Glomerular visceral epithelial cell (primary cell): Measurements from ENCODE around the gene DIPK1B.

ENCODE experiments used
- DNase-seq: peaks from one replicate; pipeline ENCODE4 v3.0.0-alpha.2; 2016; ENCODE audit errors: extremely low spot score

DIPK1B gene

DNA sequence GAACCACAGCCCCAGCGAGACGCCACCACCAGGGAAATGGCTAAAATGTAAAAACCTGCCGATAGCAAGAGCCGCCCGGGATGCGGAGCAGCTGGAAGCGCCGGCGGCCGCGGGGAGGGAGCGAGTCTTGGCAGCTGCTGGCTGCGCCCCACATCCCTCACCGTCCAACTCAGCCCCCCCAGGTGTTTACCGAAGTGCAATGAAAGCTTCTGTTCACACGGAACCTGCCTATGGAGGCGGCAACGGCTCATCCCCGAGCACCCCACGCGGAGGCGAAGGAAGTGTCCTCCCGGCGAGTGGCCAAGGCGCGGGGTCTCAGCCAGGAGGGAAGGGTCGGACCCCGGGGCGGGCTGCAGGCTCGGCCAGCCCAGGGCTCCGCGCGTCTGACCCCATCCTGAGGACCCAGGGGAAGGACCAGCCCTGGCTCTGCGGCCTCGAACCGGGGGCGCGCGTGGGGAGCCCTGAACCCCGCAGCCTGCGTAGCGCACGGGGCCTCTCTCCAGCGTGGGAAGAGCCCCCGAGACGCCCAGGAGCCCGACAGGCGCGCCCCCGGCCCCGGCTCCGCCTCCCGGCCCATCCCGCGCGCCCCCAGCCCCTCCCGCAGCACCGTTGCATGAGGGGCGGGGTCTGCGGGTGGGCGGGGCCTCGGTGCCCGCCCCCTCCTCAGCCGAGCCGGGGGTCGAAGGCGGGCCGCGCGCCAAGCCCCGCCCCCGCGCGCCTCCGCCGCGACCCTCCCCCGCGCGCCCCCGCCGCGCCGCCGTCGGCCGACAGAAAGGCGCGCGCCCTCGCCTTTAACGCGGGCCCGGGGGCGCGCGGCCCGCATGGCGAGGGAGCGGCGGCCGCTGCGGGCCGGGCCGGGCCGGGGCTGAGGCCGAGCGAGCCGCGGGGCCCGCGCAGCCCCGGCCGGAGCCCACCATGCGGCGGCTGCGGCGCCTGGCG is at the start of gene DIPK1B:
Gene DIPK1B (plus strand): TSS at position 822 of the 939 bp plus-strand sequence. CDS start 94 bp downstream, at position 916.
- no peak for DNase-seq

DNA sequence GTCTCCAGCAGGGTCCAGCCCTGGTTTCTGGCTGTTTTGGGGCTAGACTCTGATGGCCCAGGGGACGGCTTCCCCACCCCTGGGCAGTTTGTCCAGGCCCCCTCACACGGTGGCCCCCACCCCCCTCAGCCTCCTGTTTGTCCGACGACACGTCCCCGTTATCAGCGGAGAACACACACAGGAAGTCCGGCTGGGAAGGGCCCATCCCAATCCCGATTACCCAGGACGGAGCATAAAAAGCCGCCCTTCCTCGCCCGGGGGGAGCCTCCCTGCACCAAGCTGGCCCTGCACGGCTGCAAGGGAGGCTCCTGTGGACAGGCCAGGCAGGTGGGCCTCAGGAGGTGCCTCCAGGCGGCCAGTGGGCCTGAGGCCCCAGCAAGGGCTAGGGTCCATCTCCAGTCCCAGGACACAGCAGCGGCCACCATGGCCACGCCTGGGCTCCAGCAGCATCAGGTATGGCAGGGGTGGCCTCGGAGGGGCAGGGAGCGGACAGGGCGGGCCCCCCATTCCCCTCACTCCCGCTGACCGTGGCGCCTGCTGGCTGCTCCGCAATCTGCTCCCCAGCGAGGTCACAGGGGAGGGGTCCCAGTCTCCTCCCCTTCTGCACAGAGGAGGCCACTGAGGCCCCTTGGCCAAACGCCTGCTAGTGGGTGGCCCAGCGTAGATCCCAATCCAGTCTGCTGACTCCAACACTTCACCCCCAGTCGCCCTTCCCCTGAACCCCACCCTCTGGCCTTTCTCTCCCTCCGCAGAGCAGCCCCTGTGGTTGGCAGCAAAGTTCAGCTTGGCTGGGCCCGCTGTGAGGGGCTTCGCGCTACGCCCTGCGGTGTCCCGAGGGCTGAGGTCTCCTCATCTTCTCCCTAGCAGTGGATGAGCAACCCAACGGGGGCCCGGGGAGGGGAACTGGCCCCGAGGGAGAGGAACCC is 49.5 kb upstream of the DIPK1B start, which contains the start of gene EGFL7:
Gene EGFL7 (plus strand): TSS at position 261 of the 926 bp plus-strand sequence. CDS start 5,367 bp downstream, outside the sequence.
- DNase-seq, result no peak

DNA sequence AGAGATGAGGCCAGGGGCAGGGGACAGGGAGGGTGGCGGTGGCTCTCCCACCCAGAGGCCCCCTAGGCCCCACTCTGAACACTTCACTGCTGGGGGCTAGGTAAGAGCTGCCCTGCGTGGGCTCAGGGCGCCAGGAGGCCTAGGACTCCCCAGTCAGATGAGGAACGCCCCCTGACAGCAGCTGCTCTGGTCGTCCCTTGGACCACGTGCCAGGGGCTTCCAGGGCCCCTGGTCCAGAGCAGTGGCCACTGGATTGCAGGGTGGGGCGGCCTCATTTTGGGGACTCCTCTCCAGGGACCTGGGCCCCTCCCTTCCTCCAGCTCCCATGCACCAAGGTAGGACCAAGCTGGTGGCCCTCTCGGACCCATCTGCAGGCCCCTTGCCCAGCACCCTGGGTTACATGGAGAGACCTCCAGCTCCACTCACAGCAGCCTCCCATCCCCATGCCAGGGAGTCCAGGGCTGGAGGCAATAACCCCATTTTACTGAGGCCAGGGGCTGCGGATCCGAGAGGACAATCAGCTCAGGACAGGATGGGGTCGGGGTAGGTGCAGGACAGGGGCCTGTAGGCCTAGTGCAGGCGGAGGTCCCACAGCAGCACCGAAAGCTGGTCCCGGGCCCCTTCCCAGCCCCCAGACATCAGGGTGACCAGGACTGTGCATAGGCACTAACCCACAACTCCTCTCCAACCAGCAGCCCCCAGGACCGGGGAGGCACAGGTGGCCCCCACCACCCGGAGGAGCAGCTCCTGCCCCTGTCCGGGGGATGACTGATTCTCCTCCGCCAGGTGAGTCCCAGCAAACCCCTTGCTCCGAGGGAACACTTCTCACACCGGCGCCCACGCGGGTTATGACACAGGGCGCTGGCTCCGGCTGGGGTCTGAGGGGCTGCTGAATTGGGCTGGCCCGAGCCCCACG is 48.1 kb upstream of the DIPK1B start:
- no peak for DNase-seq

DNA sequence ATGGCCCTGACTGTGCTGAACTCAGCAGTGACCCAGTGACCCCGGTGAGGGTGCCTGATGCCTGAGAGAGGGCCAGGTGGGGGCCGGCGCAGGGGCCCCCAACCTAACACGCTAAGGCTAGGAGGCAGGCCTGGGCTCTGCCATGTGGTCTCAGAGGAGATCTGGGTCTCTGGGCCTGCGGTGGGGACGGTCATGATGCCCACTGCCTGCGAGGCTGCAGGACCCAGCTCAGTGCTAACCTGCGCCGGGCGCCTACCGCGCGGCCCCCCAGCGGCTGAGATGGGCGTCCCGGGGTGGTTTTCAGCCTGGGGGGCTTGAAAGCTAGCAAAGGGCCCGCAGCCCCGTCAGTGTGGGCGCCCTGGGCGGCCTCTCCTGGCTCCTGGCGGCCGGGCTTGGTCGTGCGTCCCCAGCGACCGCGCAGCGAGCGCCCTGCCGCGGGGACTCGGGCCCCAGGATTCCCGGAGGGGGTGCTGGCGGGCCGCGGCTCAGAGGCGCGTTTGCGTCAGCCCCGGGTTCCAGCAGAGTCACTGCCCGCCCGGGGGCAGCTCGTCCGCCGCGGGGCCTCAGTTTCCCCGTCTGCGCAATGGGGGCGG is 47.2 kb upstream of the DIPK1B start:
- no peak for DNase-seq

DNA sequence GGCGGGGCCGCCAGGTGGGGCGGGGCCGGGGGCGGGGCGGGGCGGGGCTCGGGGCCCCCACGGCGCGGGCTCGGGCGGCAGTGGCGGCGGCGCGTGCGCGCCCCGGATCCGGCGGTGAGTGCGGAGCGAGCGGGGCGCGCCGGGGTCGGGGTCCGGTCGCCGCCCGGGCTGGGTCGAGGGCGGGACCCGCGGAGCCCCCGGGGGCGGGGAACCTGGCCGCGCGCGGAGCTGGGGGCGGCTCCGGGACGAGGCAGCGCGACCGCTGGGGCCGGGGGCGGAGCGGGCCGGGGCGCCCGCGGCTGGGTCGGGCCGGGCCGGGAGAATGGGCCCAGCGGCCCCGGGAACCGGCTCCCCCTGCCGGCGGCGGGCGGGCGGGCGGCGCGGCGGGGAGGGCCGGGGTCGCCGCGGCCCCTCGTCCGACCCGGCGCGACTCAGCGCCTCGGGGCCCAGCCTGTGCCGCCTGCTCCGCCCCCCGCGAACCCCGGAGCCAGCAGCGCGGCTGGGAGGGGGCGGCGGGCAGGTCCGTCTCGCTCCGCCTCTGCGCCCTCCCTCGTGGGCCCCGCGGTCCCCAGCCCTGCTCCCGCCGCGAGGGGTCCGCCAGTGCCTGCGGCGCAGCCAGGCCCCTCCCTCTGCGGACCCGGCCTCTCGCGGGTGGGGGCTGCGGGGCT is 46.5 kb upstream of the DIPK1B start:
- no peak for DNase-seq

DNA sequence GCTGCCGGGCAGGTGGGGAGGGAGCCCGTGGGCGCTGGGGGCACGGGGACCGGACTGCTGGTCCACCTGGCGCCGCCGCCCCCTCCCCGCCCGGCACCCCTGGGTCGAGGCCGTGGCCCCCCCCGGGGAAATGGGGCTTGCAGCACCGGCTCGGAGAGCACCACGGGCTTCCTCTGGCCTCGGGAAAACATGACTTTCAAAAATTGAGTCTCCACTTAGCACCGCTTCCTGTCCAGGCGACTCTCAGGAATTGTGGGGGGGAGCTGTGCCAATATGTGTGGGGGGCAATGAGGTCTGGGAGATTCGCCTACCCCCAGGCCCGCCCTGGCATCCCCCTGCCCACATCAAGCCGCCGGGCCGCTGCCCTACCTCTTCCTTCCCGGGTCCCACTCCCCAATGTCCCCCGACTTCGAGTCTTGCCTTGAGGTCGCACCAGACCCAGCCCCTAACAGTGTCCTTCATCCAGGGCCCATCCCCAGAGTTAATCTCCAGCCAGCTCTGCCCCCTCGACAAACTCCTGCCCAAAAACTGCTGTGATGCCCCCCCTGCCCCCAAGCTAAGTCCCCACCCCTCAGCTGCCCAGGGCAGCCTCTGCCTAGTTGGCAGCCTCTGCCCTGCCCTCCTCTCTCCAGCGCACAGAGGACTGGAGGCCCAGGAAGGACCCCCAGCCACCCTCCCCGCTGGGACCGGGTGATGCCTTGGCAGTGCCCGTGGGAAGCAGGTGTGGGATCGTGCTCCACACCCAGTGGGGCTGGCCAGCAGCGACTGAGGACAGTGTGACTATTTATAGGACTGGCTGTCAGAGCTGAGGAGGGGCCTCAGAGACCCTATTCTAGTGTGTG is 45.8 kb upstream of the DIPK1B start:
- no peak for DNase-seq

DNA sequence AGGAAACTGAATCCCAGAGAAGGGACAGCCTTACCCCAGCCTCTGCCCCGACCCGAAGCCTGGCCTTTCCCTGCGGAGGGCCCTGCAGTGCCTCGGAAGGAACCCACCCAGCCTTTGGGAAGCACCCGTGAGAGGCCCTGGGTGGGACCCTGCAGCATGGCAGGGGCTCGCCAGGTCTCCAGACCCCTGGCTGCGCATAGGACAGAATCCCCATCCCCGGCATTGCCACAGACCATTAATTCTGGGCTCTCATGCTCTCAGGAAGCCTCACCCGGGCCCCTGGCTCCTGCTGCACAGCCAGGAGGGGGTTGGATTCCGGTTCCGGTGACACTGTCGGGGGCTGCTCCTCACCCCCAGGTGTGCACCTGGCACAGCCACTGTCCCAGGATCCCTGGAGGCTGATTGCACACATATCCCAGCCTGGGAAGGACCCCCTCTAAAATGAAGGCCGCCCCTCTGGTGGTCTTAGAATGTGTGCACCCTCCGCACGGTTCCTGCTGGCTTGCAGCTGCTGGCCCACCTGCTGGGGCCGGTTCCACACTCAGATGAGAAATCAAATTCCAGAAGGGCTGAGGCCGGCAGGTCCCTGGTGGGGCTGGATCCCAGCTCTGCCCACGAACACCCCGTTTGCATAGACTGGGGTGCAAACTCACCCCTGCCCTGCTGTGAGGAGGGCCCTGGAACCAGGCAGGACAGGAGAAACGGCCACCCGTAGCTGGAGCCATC is 45.0 kb upstream of the DIPK1B start:
- no peak for DNase-seq

DNA sequence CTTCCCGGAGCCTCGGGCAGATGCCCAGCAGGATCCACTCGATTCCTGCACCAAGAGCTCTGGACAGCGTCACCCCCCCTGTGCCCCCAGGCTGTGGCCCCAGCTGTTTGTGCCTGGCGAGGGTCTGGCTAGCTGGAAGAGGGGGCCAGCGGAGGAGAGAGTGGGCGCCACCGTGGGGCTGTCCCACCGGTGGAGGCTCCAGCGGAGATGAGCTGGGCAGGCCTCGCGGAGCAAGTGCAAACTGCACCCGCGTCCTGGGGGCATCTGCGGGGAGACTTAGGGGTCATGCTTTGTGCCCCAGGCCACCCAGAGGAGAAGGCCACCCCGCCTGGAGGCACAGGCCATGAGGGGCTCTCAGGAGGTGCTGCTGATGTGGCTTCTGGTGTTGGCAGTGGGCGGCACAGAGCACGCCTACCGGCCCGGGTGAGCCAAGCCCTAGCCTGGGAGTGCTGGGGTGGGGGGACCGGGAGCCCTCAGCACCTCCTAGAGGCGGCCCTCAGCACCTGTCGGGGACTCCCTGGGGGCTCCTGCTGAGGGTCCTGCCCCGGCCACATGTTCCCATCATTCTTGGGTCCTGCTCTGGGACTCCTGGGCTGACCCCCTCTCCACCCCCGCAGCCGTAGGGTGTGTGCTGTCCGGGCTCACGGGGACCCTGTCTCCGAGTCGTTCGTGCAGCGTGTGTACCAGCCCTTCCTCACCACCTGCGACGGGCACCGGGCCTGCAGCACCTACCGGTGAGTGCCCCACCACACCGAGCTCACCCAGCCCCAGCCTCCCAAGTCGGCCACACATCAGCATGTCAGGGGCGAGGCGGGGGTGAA is 44.2 kb upstream of the DIPK1B start:
- DNase-seq, result no peak

DNA sequence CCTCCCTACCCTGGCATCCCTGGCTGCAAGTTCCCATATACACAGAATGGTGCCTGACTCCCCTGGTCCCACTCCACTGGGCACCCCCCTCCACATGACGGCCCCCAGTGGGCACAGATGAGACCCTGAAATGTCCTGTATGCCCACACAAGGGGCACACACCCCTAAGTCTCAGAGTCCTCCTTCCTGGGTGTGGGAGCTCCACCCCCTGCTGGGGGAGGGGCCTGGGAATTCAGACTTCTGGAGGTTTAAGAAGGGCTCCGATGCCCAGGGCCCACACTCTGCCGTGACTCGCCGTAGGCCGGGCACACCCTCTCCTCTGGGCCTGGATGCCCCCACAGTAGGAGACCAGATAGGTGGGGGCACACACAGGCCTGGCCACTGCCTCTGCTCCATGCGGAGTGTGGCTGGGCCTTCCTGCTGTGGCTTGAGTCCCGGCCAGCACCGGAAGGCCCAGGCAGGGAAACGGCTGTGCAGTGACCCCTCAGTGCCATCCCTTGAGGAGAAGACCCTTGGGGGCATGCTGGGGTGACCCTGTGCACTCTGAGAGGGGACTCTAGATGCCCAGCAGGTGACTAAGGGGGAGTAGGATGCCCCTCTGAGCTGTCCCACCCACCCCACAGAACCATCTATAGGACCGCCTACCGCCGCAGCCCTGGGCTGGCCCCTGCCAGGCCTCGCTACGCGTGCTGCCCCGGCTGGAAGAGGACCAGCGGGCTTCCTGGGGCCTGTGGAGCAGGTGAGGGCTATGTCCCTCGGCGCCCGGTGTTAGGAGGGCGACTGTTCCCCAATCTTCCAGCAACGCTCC is 43.2 kb upstream of the DIPK1B start:
- DNase-seq, result peak; percentile 25

DNA sequence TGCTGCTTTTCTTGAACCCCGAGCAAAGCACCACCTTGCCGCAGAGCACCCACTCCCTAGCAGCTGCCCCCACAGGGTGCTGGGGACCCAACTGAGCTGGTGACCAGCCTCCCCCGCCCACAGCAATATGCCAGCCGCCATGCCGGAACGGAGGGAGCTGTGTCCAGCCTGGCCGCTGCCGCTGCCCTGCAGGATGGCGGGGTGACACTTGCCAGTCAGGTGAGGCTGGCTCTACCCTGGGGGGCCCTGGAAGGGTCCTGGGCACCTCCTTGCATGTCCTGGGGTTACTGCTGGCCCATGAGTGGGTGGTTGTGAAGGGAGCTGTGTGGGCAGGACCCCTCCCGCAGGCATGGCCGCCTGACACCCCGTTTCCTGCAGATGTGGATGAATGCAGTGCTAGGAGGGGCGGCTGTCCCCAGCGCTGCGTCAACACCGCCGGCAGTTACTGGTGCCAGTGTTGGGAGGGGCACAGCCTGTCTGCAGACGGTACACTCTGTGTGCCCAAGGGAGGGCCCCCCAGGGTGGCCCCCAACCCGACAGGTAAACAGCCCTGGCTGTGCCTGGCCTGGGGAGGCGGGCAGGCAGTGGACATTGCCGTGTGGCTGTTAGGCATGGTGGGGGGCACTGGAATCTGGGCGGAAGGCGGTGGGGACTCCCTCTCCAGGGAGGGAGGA is 42.4 kb upstream of the DIPK1B start:
- no peak for DNase-seq

DNA sequence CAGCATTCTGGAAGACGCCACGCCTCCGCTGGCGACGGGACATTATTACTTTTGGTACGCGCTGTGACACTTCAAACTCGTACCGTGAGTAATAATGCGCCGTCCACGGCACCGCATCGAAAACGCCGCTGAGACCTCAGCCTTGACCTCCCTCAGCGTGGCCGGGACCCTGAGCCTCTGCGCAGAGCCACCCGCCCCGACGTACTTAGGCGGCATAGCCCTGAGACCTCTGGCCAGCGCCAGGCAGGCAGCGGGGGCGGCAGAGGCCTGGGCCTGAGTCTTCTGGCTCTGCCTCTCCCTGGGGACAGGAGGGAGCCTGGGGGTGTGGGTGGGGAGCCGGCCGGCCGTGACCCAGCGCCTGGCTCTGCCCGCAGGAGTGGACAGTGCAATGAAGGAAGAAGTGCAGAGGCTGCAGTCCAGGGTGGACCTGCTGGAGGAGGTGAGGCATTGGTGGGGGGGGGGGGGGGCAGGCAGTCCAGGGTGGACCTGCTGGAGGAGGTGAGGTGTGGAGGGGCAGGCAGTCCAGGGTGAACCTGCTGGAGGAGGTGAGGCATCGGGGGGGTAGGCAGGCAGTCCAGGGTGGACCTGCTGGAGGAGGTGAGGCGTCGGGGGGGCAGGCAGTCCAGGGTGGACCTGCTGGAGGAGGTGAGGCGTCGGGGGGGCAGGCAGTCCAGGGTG is 41.7 kb upstream of the DIPK1B start:
- no peak for DNase-seq

DNA sequence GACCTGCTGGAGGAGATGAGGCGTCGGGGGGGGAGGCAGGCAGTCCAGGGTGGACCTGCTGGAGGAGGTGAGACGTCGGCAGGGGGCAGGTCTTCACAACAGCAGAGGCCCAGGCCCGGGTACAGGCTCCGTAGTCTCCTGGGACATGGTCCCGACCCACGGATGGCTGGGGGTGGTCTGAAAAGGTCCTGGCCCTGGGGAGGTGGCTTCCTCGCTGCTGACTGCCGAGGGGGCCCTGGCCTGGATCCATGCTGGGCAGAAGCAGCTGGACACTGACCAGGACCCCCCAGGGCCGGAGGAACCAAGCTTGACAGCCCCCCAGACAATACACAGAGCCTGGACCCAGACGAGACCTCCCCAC is 41.1 kb upstream of the DIPK1B start:
- no peak for DNase-seq

DNA sequence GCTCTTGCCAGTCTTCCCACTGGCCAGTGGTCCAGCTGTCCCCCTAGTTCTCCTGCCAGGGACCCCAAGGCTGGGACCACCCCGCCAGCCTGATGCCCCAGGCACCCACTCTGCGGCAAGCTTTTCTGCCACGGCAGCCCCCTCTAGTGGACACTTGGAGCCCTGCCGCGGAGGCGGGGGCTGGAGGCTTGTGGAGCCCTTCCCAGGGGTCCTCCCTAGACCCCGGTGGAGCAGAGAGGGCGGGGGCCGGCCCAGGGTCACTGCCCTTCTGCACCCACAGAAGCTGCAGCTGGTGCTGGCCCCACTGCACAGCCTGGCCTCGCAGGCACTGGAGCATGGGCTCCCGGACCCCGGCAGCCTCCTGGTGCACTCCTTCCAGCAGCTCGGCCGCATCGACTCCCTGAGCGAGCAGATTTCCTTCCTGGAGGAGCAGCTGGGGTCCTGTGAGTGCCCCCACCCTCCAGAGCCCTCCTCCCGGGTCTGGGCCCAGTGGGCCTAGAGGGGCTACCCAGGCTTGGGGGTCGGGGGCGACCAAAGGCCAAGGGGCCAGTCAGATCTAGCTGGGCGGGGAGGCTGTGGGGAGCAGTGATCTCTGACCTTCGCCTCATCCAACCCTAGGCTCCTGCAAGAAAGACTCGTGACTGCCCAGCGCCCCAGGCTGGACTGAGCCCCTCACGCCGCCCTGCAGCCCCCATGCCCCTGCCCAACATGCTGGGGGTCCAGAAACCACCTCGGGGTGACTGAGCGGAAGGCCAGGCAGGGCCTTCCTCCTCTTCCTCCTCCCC is 40.5 kb upstream of the DIPK1B start:
- no peak for DNase-seq

DNA sequence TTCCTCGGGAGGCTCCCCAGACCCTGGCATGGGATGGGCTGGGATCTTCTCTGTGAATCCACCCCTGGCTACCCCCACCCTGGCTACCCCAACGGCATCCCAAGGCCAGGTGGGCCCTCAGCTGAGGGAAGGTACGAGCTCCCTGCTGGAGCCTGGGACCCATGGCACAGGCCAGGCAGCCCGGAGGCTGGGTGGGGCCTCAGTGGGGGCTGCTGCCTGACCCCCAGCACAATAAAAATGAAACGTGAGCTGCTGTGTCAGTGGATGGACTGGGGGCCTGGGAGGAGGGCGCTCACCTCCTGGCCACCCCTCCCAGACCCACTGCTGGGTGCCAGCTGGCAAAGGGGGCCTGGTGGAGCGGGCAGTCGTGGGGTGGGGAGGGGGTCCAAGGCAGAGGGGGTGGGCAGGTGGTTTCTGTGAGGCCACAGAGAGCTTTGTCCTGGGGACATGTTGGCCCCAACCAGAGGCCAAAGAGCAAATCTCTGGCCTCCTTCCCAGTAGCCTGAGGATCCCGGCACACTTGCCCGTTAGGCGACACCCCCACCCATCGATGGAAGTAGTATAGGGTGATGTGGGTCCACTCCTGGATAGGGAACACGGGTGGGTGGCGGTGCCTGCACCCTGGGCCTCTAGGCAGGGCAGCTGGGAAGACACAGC is 39.8 kb upstream of the DIPK1B start:
- DNase-seq, result no peak
